Activated naive CD8-positive, alpha-beta T cell treated with anti-CD3 and anti-CD28 coated beads, Interleukin-2, amount 50 U/mL, for 24 hours (primary cell): ENCODE data around the gene PPP1R9A.

Experiments used
- ATAC-seq: fragments of 150-1000 bp; cut with Tn5 transposase; one replicate; pipeline ENCODE4 v1.10.0; 2021
- DNase-seq: peaks from one replicate; pipeline ENCODE4 v3.0.0; 2021
- H3K27ac Mint-ChIP-seq: one replicate; pipeline ENCODE4 v1.8.0; 2021; ENCODE audit warnings: mild to moderate bottlenecking, mixed read lengths
- H3K27me3 Mint-ChIP-seq: one replicate; pipeline ENCODE4 v1.8.0; 2021; ENCODE audit warnings: mixed read lengths
- H3K36me3 Mint-ChIP-seq: one replicate; pipeline ENCODE4 v1.8.0; 2021; ENCODE audit warnings: low read depth, mixed read lengths
- H3K4me1 Mint-ChIP-seq: one replicate; pipeline ENCODE4 v1.8.0; 2021; ENCODE audit warnings: mixed read lengths
- H3K4me3 Mint-ChIP-seq: one replicate; pipeline ENCODE4 v1.8.0; 2021; ENCODE audit warnings: mild to moderate bottlenecking, moderate library complexity, mixed read lengths
- H3K9me3 Mint-ChIP-seq: one replicate; pipeline ENCODE4 v1.8.0; 2021; ENCODE audit warnings: mixed read lengths

PPP1R9A gene

GRCh38 chr7:95330961-95331337 is 423.6 kb downstream of the PPP1R9A start:
- DNase-seq (no peak), ATAC-seq (no peak)
- Mint-ChIP-seq H3K36me3 (no peaks in the 10 kb centered on the region), H3K27me3 (peaks cover 4% of the 10 kb centered on the region), H3K4me1 (peaks cover 12% of the 10 kb centered on the region), H3K27ac (peak overlapping the region; percentile 33), H3K4me3 (peak overlapping the region; percentile 69), H3K9me3 (peaks cover 8% of the 10 kb centered on the region)

- H3K9me3 Mint-ChIP-seq = no peaks in the 10 kb centered on the region
- peaks cover 2% of the 10 kb centered on the region for H3K27me3 Mint-ChIP-seq
- H3K4me1 Mint-ChIP-seq = peaks cover 12% of the 10 kb centered on the region
- ATAC-seq (no peak), DNase-seq (no peak)
- H3K36me3 Mint-ChIP-seq = no peaks in the 10 kb centered on the region
- H3K27ac Mint-ChIP-seq = no peak overlapping the region
- H3K4me3 Mint-ChIP-seq = no peak overlapping the region
Measured at GRCh38 chr7:95334447-95334846, 427.1 kb downstream of the PPP1R9A start.

DNA sequence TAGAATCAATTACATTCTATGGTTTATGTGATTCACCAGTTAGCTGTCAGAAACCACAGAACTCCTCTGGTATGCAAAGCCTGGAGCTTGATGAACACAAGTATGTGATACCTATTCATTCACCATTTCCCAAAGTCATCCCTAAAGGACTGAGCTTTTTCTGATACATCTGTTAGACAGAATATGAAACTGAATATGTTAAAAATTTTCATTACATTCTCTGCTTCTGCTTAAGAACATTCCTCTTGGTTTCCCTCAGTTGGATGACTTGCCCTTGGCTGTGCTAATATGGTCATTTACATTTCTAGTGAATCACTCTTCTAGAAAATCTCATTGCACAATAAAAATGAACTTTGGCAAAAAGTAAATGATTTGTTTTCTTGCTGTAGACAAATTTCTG is 427.7 kb downstream of the PPP1R9A start:
- Mint-ChIP-seq H3K27ac (no peak overlapping the region), H3K4me3 (no peak overlapping the region), H3K27me3 (peaks cover 2% of the 10 kb centered on the region), H3K9me3 (no peaks in the 10 kb centered on the region), H3K36me3 (no peaks in the 10 kb centered on the region), H3K4me1 (peaks cover 10% of the 10 kb centered on the region)
- DNase-seq = no peak
- no peak for ATAC-seq

DNA sequence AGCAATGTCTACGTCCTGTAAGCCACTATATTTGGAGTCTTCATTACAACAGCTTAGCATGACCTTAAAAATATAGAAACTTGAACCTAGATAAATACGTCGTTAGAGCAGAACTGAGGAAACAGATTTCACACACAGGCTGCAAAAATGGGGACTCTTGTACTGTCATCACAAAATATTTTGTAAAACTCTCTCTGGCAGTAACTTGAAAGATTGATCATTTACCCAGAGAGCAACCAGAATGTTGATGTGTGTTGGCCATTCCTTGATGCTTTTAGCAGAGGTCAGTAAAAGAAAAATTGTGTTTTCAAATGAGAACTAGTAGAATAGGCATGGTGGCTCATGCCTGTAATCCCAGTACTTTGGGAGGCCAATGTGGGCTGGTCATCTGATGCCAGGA is 431.4 kb downstream of the PPP1R9A start:
- H3K4me1 Mint-ChIP-seq = no peaks in the 10 kb centered on the region
- H3K36me3 Mint-ChIP-seq = no peaks in the 10 kb centered on the region
- H3K4me3 Mint-ChIP-seq = no peak overlapping the region
- no peak for DNase-seq
- H3K27me3 Mint-ChIP-seq = peaks cover 2% of the 10 kb centered on the region
- ATAC-seq = no peak
- H3K27ac Mint-ChIP-seq = no peak overlapping the region
- H3K9me3 Mint-ChIP-seq = no peaks in the 10 kb centered on the region

- Mint-ChIP-seq H3K27ac (no peak overlapping the region), H3K27me3 (peaks cover 3% of the 10 kb centered on the region), H3K4me1 (no peaks in the 10 kb centered on the region), H3K36me3 (no peaks in the 10 kb centered on the region), H3K9me3 (no peaks in the 10 kb centered on the region), H3K4me3 (no peak overlapping the region)
- no peak for DNase-seq
- ATAC-seq = no peak
Measured at GRCh38 chr7:95340491-95340890, 433.1 kb downstream of the PPP1R9A start.

GRCh38 chr7:95342029-95342428 is 434.6 kb downstream of the PPP1R9A start:
- ATAC-seq = no peak

DNA sequence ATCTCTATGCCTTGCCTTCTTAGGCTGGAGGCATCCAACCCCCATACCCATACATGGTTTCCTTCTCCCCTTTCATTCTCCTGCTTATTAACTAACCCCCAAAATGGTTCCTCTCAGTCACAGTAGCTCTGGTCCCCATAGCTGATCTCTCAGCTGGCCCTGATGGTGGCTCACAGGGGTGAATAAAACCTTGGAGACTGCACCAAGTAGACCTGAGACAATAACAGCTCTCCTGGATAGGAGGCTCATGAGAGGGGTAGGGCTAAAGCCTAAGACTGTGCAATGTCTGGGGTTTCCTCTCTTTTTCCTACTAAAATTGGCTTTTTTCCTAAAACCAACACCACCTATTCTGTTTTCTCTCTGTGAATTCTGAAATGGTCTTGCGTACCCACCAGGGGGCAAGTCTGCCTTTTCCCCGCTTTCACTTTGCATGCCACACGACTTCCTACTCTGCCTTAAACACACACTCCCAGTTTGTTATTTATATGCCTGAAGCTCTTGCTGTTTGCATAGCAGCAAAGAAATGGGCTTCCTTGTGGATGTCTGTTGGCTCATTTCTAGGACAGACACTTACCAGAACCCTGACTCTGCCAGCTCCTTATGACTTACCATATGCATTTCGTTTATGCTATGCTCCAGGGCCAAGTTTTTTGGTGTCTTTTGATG is 435.4 kb downstream of the PPP1R9A start:
- Mint-ChIP-seq H3K4me1 (no peaks in the 10 kb centered on the region), H3K27ac (no peak overlapping the region), H3K9me3 (no peaks in the 10 kb centered on the region), H3K36me3 (no peaks in the 10 kb centered on the region), H3K4me3 (no peak overlapping the region), H3K27me3 (peaks cover 2% of the 10 kb centered on the region)
- DNase-seq (no peak), ATAC-seq (no peak)

More at GRCh38 chr7:95342029-95342428, 434.6 kb downstream of the PPP1R9A start:
- DNase-seq = no peak
- Mint-ChIP-seq H3K36me3 (no peaks in the 10 kb centered on the region), H3K9me3 (no peaks in the 10 kb centered on the region), H3K27me3 (peaks cover 3% of the 10 kb centered on the region), H3K27ac (no peak overlapping the region), H3K4me3 (no peak overlapping the region), H3K4me1 (no peaks in the 10 kb centered on the region)
